ENCODE results near the gene SPEG.

GRCh38 chr2:219537657-219538488 lies 103.2 kb downstream of the SPEG start:
- TF ChIP-seq CTCF (IDR thresholded peaks at IDR 0.05; ENCODE audit: extremely low read depth in 1 of 2, insufficient read depth in 1 of 2, low read depth in 1 of 2, low read length in 2 of 2) (no peak), POLR2A (IDR thresholded peaks at IDR 0.05; ENCODE audit: low read depth, low read length) (no peak), POLR2AphosphoS5 (IDR thresholded peaks at IDR 0.05; ENCODE audit: insufficient read depth, low read depth, low read length) (no peak)
